ENCODE data around the gene INTS12. TPM values are rescaled to one million over a fixed set of nuclear protein-coding genes. Genes with fewer than 3 reads are reported as not detected.

Gene INTS12
- total RNA-seq, 2 donors from 2014 or later, result 13.5 to 15.7 TPM

DNA sequence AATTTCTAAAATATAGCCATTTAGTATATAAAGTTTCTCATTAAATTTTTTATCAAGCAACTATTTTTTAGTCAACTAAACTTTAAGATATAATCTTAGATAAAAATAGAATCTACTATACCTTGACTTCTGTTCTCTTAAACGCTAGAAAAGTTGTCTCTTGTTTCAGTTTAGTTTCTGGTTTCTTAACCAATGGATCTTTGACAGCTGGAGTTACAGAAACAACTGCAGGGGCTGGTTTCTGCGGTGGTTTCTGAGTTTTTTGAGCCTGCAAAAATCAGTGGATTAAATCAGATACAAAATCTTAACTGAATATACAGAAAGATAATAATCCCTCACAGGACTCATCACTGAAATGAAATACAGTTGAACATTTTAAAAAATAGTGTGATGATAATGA is 21.9 kb downstream of the INTS12 start:
- Mint-ChIP-seq H3K27ac (no peak overlapping the region), H3K9me3 (no peaks in the 10 kb centered on the region), H3K27me3 (ENCODE audit: insufficient read depth) (no peaks in the 10 kb centered on the region), H3K4me1 (no peaks in the 10 kb centered on the region), H3K4me3 (no peak overlapping the region), H3K36me3 (ENCODE audit: low read depth) (peaks cover 18% of the 10 kb centered on the region)
- Histone ChIP-seq H3K4me3 (ENCODE audit: low read length) (no peak overlapping the region), H3K9me3 (ENCODE audit: control insufficient read depth, low read length) (no peaks in the 10 kb centered on the region), H3K27me3 (ENCODE audit: control insufficient read depth, insufficient read depth, low read length, poor library complexity, severe bottlenecking) (no peaks in the 10 kb centered on the region), H3K4me1 (ENCODE audit: control insufficient read depth, insufficient read depth, low read length) (no peaks in the 10 kb centered on the region), H3K36me3 (ENCODE audit: control insufficient read depth, insufficient read depth, low read length) (peaks cover 41% of the 10 kb centered on the region), H3K27ac (ENCODE audit: low read depth, low read length) (no peak overlapping the region), H3K9ac (ENCODE audit: extremely low read depth, low read length, poor library complexity, severe bottlenecking) (no peak overlapping the region)
- no peak for DNase-seq
- no peak for TF ChIP-seq CTCF (conservative IDR thresholded peaks at IDR 0.05)
- 100% methylated on average over 2 of the region's 2 CpGs; no CpG with 5 or more reads in 1 of the 2 experiments for WGBS, 2 experiments (ENCODE audit: insufficient coverage in 1 of 2, insufficient read length in 1 of 2)

GRCh38 chr4:105683038-105683437 is 25.5 kb downstream of the INTS12 start:
- no peak for TF ChIP-seq CTCF (conservative IDR thresholded peaks at IDR 0.05)
- Histone ChIP-seq H3K9ac (ENCODE audit: extremely low read depth, low read length, poor library complexity, severe bottlenecking) (no peak overlapping the region), H3K36me3 (ENCODE audit: control insufficient read depth, insufficient read depth, low read length) (peaks cover 25% of the 10 kb centered on the region), H3K4me3 (ENCODE audit: low read length) (no peak overlapping the region), H3K27ac (ENCODE audit: low read depth, low read length) (no peak overlapping the region), H3K9me3 (ENCODE audit: control insufficient read depth, low read length) (no peaks in the 10 kb centered on the region), H3K27me3 (ENCODE audit: control insufficient read depth, insufficient read depth, low read length, poor library complexity, severe bottlenecking) (no peaks in the 10 kb centered on the region), H3K4me1 (ENCODE audit: control insufficient read depth, insufficient read depth, low read length) (no peaks in the 10 kb centered on the region)
- Mint-ChIP-seq H3K9me3 (no peaks in the 10 kb centered on the region), H3K4me1 (no peaks in the 10 kb centered on the region), H3K36me3 (ENCODE audit: low read depth) (peaks cover 7% of the 10 kb centered on the region), H3K27me3 (ENCODE audit: insufficient read depth) (no peaks in the 10 kb centered on the region), H3K27ac (no peak overlapping the region), H3K4me3 (no peak overlapping the region)
- WGBS, 2 experiments (ENCODE audit: insufficient coverage in 1 of 2, insufficient read length in 1 of 2), result 85 to 100% methylated on average over 2 to 4 of the region's 4 CpGs
- no peak for DNase-seq

DNA sequence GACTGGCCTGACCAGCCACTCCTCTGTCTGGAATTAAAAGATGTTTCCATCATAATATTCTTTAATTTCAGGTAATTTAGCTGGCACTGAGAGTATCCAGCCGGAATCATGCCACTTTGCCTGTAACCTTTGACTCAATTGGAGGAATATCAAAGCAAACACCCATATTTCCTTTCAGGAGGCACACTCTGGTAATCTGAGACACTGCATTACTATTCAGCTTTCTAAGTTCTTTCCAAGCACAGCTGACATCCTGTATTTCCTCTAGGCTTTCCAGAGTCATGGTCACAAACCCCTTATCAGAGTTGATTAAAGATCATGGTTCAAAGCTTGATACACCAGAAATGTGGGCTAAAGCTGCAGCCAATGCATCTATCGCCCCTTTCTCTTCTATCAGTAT is 29.3 kb downstream of the INTS12 start:
- Histone ChIP-seq H3K36me3 (ENCODE audit: control insufficient read depth, insufficient read depth, low read length) (peaks cover 18% of the 10 kb centered on the region), H3K27me3 (ENCODE audit: control insufficient read depth, insufficient read depth, low read length, poor library complexity, severe bottlenecking) (no peaks in the 10 kb centered on the region), H3K4me3 (ENCODE audit: low read length) (no peak overlapping the region), H3K9me3 (ENCODE audit: control insufficient read depth, low read length) (no peaks in the 10 kb centered on the region), H3K4me1 (ENCODE audit: control insufficient read depth, insufficient read depth, low read length) (no peaks in the 10 kb centered on the region), H3K27ac (ENCODE audit: low read depth, low read length) (no peak overlapping the region), H3K9ac (ENCODE audit: extremely low read depth, low read length, poor library complexity, severe bottlenecking) (no peak overlapping the region)
- Mint-ChIP-seq H3K4me3 (no peak overlapping the region), H3K27me3 (ENCODE audit: insufficient read depth) (no peaks in the 10 kb centered on the region), H3K27ac (no peak overlapping the region), H3K4me1 (no peaks in the 10 kb centered on the region), H3K9me3 (no peaks in the 10 kb centered on the region), H3K36me3 (ENCODE audit: low read depth) (peaks cover 5% of the 10 kb centered on the region)
- no peak for DNase-seq
- 88 to 90% methylated on average over 2 of the region's 2 CpGs for WGBS, 2 experiments (ENCODE audit: insufficient coverage in 1 of 2, insufficient read length in 1 of 2)
- TF ChIP-seq CTCF (conservative IDR thresholded peaks at IDR 0.05), result no peak
